ENCODE results near the gene ADCY7.

- no peak for TF ChIP-seq ESRRG (CRISPR knock-in tag; IDR thresholded peaks at IDR 0.05)
- TF ChIP-seq, protein P1, sequence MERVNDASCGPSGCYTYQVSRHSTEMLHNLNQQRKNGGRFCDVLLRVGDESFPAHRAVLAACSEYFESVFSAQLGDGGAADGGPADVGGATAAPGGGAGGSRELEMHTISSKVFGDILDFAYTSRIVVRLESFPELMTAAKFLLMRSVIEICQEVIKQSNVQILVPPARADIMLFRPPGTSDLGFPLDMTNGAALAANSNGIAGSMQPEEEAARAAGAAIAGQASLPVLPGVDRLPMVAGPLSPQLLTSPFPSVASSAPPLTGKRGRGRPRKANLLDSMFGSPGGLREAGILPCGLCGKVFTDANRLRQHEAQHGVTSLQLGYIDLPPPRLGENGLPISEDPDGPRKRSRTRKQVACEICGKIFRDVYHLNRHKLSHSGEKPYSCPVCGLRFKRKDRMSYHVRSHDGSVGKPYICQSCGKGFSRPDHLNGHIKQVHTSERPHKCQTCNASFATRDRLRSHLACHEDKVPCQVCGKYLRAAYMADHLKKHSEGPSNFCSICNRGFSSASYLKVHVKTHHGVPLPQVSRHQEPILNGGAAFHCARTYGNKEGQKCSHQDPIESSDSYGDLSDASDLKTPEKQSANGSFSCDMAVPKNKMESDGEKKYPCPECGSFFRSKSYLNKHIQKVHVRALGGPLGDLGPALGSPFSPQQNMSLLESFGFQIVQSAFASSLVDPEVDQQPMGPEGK (CRISPR knock-in tag; IDR thresholded peaks at IDR 0.05; ENCODE audit: borderline replicate concordance): no peak
- no peak for TF ChIP-seq ZNF70 (CRISPR knock-in tag; IDR thresholded peaks at IDR 0.05)
- TF ChIP-seq PPARA (CRISPR knock-in tag; IDR thresholded peaks at IDR 0.05; ENCODE audit: borderline replicate concordance): no peak
- no peak for TF ChIP-seq ZFP3 (CRISPR knock-in tag; IDR thresholded peaks at IDR 0.05)
- TF ChIP-seq, protein P2, sequence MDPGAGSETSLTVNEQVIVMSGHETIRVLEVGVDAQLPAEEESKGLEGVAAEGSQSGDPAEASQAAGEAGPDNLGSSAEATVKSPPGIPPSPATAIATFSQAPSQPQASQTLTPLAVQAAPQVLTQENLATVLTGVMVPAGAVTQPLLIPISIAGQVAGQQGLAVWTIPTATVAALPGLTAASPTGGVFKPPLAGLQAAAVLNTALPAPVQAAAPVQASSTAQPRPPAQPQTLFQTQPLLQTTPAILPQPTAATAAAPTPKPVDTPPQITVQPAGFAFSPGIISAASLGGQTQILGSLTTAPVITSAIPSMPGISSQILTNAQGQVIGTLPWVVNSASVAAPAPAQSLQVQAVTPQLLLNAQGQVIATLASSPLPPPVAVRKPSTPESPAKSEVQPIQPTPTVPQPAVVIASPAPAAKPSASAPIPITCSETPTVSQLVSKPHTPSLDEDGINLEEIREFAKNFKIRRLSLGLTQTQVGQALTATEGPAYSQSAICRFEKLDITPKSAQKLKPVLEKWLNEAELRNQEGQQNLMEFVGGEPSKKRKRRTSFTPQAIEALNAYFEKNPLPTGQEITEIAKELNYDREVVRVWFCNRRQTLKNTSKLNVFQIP (CRISPR knock-in tag; IDR thresholded peaks at IDR 0.05; ENCODE audit: borderline replicate concordance, low read depth): no peak
- TF ChIP-seq GLIS3 (CRISPR knock-in tag; IDR thresholded peaks at IDR 0.05): no peak
- TF ChIP-seq ZFP30 (CRISPR knock-in tag; IDR thresholded peaks at IDR 0.05): no peak
- TF ChIP-seq ARNTL (CRISPR knock-in tag; IDR thresholded peaks at IDR 0.05; ENCODE audit: borderline replicate concordance, low read depth): no peak
- no peak for TF ChIP-seq CREB5 (CRISPR knock-in tag; IDR thresholded peaks at IDR 0.05; ENCODE audit: low read depth)
Observed at GRCh38 chr16:50244140-50244503, 22.2 kb upstream of the ADCY7 start.

All from SK-N-SH treated with all-trans-retinoic acid at 6 μM for 48 hours (cell line).